ENCODE results near the gene SCIN.
"Not testable (repeated sequence)": the region's sequence is repeated elsewhere in the genome, so short reads cannot be mapped to it uniquely, and the experiment has no call there.

SCIN gene

DNA sequence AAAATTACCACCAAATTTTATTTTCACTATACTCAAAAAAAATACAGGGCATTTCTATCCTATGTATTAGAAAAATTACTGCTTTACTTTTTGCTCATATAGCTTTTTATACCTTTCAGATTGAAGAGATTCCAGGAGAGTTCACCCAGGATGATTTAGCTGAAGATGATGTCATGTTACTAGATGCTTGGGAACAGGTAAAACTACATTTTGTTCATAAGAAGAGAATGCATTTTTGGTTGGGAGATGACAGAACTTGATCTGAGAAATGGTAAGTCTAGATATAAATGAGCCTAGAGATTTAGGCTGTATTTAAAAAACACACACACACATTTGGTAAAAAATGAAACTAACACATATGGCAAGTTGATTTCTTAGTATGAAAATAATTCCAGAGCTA is 78.8 kb downstream of the SCIN start:
- no peak for DNase-seq (ENCODE audit: low spot score)
- TF ChIP-seq, protein P1, sequence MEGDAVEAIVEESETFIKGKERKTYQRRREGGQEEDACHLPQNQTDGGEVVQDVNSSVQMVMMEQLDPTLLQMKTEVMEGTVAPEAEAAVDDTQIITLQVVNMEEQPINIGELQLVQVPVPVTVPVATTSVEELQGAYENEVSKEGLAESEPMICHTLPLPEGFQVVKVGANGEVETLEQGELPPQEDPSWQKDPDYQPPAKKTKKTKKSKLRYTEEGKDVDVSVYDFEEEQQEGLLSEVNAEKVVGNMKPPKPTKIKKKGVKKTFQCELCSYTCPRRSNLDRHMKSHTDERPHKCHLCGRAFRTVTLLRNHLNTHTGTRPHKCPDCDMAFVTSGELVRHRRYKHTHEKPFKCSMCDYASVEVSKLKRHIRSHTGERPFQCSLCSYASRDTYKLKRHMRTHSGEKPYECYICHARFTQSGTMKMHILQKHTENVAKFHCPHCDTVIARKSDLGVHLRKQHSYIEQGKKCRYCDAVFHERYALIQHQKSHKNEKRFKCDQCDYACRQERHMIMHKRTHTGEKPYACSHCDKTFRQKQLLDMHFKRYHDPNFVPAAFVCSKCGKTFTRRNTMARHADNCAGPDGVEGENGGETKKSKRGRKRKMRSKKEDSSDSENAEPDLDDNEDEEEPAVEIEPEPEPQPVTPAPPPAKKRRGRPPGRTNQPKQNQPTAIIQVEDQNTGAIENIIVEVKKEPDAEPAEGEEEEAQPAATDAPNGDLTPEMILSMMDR (IDR thresholded peaks at IDR 0.05; ENCODE audit: extremely low read depth, missing control alignments), result no peak

DNA sequence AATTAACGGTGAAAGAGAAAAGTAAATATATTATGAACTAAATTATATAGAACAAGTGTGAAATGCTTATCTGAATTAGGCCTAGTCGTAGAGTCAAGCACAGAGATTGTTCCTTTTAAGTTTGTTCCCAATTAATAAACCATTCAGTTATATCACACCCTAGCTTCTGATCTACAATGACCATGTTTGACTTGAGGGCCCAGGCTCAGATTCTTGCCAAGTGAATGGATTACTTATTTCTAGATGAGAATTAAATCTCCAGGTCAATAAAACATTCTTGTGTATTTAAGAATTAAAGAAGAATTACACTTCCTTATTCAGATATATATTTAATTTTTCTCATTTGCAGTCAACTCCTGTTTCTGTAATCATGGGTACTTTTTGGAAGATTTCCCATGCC is 79.6 kb downstream of the SCIN start:
- no peak for DNase-seq (ENCODE audit: low spot score)
- TF ChIP-seq, protein P1 (IDR thresholded peaks at IDR 0.05; ENCODE audit: extremely low read depth, missing control alignments), result no peak

DNA sequence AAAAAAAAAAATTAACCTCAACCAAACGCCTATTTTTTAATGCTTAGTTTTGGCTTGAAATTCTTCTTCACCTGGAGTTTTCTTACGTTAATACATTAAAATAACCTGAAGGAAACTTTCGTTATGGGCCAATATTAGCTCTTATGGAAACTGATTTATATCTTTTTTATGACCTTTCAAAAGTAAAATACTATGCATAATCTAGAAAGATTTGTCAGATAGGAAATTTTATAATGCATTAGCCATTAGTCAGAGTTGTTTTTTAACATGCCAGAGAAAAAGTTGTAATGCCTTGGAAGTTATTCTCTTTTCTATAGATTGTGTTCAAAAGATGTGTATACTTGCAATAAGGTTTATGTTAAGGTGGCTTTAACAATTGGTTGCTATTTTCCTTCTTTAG is 82.6 kb downstream of the SCIN start:
- no peak for DNase-seq (ENCODE audit: low spot score)
- TF ChIP-seq, protein P1 (IDR thresholded peaks at IDR 0.05; ENCODE audit: extremely low read depth, missing control alignments), result no peak

DNA sequence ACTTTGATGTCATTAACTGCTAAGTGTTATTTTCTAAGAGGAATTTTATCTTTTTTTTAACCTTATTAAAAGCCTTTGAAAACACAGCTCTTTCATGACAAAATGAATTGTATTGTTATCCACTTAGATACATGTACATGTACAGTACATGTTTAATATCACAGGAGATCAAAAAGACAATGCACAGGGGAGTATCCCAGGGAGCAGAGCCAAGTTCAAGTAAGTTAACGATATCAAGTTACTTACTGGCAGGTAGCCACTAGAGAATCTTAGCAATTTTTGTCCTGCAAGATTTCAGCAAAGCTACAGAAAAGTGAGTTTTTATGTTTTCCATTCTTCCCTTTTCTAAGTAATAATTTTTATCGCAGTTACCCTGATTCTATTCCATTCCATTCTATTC is 83.0 kb downstream of the SCIN start:
- no peak for DNase-seq (ENCODE audit: low spot score)
- TF ChIP-seq, protein P1 (IDR thresholded peaks at IDR 0.05; ENCODE audit: extremely low read depth, missing control alignments), result no peak

DNA sequence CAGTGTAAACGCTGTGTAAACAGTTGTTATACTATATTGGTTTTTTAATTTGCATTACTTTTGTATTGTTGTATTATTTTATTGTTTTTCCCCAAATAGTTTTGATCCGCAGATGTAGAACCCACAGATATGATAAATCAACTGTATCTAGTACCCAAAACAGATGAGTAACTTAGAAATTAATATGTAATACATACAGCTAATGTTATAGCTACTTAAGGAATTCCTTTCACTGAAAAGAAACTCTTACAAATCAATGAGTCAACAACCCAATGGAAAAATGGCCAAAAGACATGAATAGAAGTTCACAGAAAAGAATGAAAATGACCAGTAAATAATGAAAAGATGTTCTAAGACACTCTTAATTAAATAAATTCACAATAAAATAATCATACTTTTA is 84.6 kb downstream of the SCIN start:
- TF ChIP-seq, protein P1 (IDR thresholded peaks at IDR 0.05; ENCODE audit: extremely low read depth, missing control alignments), result no peak
- no peak for DNase-seq (ENCODE audit: low spot score)

DNA sequence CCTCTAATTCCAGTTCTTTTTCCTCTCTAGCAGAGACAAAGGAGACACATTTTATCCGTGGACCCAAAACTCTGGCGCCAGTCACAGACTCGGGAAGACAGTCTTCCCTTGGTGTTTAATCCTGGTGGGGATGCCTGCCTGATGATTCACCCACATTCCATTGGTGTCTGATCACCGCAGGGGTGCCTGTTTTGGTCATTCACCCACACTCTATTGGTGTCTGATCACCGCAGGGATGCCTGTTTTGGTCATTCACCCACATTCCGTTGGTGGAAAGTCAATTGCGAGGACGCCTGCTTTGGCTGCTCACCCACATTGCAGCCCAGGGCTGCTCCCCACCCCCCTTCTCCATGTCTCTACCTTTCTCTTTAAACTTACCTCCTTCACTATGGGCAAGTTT is 89.9 kb downstream of the SCIN start:
- not testable (repeated sequence) for DNase-seq (ENCODE audit: low spot score)

DNA sequence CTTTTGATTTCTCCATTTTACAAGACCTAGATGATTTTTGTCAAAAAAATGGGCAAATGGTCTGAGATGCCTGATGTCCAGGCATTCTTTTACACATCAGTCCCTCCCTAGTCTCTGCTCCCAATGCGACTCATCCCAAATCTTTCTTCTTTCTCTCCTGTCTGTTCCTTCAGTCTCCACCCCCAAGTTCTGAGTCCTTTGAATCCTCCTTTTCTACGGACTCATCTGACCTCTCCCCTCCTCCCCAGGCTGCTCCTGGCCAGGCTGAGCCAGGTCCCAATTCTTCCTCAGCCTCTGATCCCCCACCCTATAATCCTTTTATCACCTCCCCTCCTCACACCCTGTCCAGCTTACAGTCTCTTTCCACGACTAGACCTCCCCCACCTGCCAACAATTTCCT is 90.5 kb downstream of the SCIN start:
- DNase-seq (ENCODE audit: low spot score), result not testable (repeated sequence)

DNA sequence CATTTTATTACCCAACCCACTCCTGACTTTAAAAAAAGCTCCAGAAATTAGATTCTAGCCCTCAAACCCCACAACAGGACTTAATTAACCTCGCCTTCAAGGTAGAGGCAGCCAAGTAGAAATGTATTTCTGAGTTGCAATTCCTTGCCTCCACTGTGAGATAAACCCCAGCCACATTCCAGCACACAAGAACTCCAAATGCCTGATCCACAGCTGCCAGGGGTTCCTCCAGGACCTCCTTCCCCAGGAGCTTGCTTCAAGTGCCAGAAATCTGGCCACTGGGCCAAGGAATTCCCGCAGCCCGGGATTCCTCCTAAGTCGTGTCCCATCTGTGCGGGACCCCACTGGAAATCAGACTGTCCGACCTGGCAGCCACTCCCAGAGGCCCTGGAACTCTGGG is 91.1 kb downstream of the SCIN start:
- no peak for DNase-seq (ENCODE audit: low spot score)
- TF ChIP-seq, protein P1 (IDR thresholded peaks at IDR 0.05; ENCODE audit: extremely low read depth, missing control alignments), result no peak
